ENCODE results near the gene ARSD. TPM values are rescaled to one million over a fixed set of nuclear protein-coding genes. Genes with fewer than 3 reads are reported as not detected.
"Not testable (repeated sequence)": the region's sequence is repeated elsewhere in the genome, so short reads cannot be mapped to it uniquely, and the experiment has no call there.

Gene ARSD
- total RNA-seq, 1 donor from 2014 or later: 110 TPM

DNA sequence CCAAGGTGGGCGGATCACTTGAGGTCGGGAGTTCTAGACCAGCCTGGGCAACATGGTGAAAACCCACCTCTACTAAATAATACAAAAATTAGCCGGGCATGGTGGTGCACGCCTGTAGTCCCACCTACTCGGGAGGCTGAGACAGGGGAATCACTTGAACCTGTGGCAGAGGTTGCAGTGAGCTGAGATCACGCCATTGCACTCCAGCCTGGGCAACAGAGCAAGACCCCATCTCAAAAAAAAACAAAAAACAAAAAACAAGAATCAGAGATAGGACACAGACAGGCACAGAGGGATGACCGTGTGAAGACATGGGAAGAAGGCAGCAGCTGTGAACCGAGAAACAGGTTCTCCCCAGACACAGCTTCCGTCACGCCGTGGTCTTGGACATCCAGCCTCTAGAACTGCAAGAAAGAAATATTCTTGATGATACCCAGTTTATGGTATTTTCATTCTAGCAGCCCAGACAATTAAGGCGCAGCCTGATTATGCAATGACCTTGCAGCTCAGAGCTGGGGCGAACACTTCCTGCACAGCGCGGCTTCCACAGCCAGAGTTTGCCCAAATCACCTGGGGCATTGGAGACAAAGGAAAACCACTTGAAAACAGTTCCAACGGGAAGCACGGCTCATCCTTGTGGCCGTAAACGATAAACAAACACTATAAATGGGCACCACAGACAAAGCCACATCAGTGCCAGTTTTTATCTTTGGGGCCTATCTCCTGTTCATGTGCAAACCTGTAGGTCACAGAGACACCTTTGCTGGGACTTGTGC, 4.2 kb upstream of the ARSD start:
- DNase-seq (ENCODE audit: low spot score): no peak

DNA sequence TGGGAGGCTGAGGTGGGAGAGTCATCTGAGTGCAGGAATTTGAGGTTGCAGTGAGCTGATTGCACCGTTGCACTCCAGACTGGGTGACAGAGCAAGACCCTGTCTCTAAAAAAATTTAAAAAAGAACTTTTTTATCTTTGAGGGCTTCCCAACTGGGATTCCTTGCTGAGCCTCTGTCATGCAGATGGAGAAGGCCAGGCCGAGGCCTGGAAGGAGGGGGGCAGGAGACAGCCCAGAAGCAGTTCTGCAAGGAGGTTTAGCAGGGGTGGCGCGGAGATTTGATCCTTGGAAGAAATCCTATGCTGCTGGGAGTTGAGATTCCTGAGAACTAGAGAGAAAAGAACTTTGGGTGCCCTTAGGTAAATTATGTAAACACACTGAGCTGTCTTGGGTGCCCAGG, 2.5 kb upstream of the ARSD start:
- DNase-seq (ENCODE audit: low spot score): no peak

DNA sequence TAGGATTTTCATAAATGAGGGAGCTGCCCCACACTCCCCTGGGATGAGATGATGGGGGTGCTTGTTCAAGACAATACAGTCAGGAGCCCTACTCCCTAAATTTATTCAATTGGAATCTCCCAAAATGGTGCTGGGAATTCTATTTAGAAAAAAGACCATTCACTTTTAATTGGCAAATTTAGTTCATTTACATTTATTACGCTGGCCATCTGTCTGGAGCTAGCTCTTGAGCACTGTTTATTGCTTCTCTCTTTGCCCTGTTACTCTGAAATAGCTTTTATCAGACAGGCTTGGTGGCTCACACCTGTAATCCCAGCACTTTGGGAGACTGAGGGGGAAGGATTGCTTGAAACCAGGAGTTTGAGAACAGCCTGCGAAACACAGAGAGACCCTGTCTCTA, 2.0 kb upstream of the ARSD start:
- DNase-seq (ENCODE audit: low spot score): no peak

DNA sequence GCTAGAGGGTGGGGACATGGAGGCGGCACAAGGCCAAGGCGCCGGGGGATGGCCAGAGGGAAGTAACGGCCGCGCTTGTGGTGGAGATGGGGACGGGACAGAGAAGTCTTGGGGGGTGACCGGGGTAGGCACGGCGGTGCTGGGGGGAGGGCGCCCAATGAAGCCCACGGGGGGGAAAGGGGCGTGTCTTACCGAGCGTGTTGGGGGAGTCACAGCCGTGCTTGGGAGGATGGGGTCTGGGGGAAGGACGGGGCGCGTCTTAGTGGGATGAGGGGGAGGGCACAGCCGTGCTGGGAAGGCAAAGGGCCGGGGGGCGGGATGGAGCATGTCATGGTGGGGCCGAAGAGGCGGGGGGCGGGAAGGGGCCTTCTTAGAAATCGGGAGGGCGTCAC, 952 bp downstream of the ARSD start:
- DNase-seq (ENCODE audit: low spot score): peak; percentile 70

DNA sequence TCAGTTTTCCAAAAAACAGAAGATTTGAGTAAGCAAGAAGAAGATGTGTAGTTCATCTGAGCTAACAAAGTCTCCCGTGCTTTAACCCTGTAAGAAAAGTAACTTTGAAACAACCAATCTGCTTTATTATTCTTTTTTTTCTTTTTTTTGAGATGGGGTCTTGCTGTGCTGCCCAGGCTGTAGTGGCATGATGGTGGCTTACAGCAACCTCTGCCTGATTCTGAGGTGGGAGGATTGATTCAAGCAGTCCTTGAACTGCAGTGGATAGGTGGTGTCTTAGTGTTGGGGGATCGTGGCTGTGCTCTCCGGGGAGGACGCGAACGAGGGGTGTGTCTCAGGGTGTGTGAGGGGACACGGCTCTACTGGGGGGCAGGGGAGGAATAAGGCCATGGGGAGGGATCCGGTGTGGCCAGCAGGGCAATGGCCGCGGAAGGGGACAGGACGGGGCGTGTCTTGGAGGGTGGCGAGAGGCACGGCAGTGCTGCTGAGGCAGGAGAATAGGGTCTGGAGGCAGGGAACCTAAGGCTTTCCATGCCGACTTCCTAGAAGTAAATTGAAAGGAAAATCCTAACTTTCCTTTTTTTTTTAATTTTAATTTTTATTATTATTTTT, 2.4 kb downstream of the ARSD start:
- no peak for DNase-seq (ENCODE audit: low spot score)

DNA sequence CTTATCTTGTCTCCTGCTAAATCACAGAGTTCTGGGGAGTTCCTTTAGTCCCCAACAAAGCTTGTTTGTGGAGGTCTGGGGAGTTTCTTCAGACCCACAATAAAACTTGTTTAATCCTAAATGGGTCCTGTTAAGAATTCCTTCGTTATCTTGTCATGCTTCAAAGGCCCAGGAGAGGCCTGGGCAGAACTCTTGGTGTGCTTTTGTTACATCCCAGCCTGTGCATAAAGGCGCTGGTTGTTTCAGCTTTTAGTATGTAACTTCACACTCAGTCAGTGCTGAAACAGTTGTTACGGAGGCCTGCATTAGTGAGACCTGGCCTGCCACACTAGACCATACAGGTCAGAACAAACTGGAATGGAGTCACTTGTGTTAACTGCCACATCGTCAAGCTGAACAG, 2.9 kb downstream of the ARSD start:
- not testable (repeated sequence) for DNase-seq (ENCODE audit: low spot score)

DNA sequence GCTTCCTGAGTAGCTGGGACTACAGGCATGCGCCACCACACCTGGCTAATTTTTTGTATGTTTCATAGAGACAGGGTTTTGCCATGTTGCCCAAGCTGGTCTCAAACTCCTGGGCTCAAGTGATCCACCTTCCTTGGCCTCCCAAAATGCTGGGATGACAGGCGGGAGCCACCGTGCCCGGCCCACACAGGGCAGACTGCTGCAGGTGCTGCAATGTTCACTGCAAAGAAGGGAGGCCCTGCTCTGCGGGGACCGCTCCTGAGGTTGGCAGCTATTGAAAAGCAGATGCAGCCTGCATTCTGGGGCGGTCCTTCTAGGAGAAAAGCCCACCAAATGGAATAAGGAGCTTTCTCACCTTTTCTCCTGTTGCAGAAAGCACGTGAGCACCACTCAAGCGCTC, 5.0 kb downstream of the ARSD start:
- no peak for DNase-seq (ENCODE audit: low spot score)

DNA sequence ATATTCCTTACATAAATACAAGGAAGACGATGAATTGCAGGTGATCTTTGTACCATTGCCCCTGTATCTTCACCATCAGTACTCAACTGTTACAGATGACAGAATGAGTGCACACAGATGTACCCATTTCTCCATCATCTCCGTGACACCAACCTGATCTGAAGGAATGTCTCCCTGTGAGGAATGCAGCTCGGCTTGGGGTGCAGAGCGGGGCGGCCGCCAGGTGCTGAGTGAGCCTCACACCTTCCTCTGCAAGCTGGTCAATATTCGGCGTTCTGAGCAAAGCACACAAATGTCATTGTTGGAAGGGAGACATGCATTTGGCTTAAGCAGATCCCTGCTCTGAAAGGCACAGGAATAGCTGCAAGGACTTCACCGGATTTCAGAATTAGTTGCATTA, 7.4 kb downstream of the ARSD start:
- no peak for DNase-seq (ENCODE audit: low spot score)

DNA sequence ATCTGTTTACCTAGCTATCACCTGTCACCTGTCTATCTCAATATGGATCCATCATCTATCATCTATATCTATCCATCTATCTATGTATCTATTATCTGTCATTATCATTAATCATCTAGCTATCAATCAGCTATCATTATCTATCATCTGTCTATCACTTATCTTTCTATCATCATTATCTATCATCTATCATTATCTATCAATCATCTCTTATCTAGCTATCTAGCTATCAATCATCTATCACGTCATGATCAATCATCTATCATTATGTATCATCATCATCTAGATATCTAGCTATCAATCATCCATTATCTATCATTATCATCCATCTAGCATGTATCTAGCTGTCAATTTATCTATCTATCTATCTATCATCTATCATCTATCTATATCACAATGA, 7.9 kb downstream of the ARSD start:
- DNase-seq (ENCODE audit: low spot score): no peak

DNA sequence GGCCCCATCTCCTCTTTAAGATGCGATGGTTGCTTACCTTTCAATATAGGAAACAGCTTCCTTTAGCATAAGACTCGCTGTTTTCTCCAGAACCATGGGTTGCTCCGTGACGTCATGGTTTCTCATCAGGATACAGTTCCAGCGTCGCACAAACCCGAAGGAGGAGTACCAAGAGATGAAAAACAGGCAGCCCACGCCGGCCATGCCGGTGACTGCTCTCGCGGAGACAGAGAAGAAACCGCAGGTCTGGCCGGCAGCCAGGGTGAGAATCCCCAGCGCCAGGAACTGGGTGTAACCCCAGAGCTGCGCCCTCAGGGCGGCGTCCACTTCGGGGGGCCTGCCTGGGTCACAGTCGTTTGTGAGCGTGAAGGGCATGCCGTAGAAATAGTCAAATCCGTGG, 11.4 kb downstream of the ARSD start:
- DNase-seq (ENCODE audit: low spot score): no peak

DNA sequence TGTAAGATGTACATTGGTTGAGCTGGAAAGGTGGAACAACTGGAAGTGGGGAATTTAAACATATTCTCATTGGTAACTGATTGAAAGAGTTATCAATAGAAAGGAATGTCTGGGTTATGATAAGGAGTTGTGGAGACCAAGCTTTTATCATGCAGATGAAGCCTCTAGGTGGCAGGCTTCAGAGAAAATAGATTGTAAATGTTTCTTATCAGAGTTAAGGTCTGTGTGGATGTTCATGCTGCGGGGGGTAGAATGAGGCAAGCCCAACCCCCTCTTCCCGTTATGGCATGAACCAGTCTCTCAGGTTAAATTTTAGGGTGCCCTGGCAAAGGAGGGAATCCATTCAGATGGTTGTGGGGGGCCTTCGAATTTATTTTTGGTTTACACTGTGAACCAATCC, 16.0 kb downstream of the ARSD start:
- DNase-seq (ENCODE audit: low spot score): no peak

DNA sequence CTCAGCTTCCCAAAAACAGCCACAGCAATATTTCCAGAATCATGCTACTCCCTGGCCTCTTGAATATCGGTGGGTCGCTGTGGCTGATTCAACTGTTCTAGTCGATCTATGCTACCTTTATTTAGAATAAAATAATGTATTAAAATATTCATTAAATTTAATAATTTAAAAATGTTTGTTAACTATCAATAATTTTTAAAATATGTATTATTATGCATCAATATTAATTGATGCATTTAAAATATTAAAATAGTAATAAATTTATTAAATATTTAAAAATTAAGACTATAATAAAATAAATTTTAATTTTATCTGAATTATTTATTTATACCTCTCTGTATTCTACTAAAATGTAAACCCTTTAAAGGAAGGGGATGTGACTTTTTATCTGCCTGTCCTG, 19.0 kb downstream of the ARSD start:
- DNase-seq (ENCODE audit: low spot score): no peak

DNA sequence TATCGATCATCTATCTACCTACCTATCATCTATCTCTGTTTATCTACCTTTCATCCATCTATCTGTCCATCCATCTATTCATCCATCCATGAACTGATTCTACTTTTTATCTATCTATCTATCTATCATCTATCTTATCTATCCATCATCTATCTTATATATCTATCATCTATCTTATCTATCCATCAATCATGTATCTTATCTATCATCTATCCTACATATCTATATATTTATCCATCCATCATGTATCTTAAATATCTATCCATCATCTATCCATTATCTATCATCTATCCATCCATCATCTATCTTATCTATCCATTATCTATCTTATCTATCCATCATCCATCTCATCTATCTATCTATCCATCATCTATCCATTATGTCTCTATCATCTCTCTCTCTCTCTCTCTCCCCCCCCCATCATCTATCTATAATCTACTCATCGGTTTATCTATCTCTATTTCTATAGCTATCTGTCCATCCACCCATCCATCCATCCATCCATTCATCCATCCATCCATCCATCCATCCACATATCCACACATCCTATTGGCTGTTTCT, 20.9 kb downstream of the ARSD start:
- DNase-seq (ENCODE audit: low spot score): no peak

DNA sequence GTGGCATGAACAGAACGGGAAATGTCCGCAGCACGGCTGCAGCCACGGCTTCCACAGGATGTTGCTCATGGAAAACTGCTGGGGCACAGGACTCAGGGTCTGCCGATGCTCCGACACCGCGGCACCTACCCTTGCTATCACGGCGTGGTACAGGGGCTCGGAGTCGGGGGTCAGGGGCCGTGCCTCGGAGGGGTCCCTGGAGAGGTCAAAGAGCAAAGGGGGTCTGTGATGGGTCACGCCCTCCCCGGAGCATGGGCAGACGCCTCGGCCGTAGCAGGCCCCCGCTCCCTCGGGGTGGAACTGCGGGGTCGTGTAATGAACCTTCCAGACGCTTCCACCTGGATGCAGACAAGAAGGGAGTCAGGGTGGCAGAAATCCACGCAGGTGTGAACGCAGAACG, 21.8 kb downstream of the ARSD start:
- DNase-seq (ENCODE audit: low spot score): no peak

DNA sequence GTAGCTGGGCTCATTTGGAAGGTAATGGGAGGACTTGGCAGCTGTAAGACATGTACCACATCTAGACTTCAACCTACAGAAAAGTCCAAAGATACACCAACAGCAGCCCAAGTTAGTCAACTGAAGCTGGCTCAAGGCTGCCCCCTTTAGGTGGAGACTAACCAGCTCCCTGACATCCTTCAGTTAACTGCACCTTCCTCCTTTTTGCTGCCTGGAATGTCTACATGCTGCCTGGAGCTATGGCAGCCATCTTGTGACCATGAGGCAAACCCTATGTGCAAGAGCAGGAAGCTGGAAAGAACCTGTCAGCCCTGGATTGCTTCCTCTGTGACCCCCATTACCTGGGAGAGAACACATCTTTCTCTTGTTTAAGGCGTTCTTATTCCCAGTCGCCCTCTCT, 25.8 kb downstream of the ARSD start:
- DNase-seq (ENCODE audit: low spot score): no peak

DNA sequence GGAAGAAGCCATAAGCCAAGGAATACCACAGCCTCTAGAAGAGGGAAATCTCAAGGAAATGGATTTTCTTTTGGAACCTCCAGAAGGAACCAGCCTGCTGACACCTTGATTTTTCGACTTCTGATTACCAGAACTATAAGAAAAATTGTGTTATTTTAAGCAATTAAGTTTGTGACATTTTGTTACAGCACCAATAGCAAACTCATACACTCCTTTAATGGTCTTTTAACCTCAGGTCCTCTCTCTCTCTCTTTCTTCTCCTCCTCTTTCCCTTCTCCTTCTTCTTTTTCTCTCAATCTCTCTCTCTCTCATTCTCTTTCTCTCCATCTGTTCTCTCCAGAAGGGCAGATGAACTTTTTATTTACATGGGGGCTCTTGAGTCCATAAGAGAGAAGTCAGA, 26.3 kb downstream of the ARSD start:
- no peak for DNase-seq (ENCODE audit: low spot score)

DNA sequence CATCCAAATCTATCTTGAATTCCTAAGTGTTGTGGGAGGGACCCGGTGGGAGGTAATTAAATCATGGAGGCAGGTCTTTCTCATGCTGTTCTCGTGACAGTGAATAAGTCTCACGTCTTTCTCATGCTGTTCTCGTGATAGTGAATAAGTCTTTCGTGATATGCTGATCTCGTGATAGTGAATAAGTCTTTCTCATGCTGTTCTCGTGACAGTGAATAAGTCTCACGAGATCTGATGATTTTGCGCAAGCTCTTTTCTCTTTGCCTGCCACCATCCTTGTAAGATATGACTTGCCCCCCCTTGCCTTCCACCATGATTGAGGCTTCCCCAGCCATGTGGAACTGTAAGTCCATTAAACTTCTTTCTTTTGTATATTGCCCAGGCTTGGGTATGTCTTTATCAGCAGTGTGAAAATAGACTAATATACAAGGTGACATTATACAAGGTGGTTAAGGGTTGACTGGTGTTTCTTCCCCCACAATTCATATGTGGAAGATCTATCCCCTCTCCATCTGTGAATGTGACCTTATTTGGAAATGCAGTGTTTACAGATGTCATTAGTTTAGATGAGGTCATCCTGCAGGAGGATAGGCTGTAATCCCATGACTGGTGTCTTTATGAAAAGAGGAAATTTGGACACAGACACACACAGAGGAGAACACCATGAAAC, 27.6 kb downstream of the ARSD start:
- DNase-seq (ENCODE audit: low spot score): no peak

DNA sequence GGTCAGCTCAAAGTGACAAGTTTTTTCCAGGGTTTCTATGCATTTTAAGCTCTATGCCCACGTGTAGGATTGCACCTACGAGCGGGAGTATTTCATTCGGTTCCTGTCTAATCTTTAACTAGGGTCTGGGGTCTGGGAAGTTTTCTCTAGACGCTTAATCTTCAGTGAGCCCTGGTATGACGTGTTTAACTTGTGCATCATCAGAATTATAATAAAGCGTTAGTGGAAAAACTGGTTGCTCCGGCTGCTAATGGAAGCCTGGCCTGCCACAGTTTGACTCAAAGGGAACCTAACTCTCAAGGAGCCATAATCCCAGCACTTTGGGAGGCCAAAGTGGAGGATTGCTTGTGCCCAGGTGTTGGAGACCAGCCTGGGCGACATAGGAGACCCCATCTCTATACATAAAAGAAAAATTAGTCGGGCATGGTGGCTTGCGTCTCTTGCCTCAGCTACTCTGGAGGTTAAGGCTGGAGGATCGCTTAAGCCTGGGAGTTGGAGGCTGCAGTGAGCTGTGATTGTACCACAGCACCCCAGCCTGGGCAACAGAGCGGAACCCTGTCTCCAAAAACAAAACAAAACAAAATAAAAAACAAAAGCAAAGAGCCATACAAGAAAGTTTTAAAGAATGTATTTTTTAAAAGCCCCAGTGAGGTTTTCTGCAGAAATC, 30.2 kb downstream of the ARSD start:
- DNase-seq (ENCODE audit: low spot score): peak; percentile 61

DNA sequence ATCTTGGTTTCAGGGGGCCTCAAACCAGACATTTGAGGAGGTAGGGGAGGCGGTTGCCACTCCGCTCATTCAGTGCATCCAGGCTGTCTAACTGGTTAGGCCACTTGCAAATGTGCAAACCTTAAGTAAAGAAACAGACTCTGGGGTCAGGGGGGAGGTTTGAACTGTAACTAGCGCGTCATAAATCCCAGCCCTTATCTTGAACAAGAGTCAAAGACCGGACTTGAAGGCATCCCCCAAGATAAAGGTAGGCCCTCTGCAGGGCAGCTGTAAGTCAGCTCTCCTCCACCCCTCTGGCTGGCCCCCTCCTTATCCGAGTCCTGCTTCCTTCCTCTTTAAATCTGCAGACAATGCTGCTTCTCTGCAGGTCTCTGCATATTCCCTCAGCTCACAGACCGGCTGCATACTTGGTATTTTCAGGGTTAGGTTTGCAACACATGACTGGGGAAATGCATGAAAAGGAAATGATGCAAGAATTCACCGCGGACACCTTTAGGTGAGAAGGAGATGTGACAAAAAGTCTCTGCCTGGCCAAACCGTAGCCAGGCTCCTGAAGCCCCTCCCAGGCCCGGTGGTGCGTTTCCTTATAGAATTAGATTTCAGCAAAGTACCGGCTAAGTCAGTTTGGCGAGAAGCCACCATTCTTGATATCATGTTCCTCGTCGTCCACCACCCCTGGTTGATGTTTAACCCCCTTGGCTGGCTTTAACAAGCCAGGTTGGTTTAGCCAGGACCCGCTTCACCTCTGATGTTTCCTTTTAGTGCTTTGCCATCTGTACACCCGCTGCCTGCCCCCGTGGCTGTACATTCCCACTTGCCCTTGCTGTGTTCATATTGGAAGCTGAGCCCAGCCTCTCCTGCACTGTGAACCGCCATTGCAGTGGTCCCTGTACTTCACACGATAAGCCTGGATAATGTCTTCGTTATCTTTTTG, 31.2 kb downstream of the ARSD start:
- DNase-seq (ENCODE audit: low spot score): peak; percentile 76

DNA sequence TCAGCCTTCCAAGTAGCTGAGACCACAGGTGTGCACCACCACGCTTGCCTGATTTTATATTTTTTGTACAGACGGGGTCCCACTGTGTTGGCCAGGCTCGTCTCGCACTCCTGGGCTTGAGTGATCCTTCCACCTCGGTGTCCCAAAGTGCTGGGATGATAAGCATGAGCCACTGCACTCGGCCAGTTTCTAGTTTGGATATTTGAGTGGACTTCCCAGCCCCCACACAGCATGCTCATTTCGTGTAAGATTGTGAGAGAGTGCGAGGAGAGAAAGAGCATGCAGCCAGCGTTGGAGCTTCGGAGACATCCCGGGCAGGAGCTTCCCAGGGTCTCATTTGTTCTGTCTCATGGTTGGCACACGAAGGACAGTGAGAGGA, 31.8 kb downstream of the ARSD start:
- no peak for DNase-seq (ENCODE audit: low spot score)

DNA sequence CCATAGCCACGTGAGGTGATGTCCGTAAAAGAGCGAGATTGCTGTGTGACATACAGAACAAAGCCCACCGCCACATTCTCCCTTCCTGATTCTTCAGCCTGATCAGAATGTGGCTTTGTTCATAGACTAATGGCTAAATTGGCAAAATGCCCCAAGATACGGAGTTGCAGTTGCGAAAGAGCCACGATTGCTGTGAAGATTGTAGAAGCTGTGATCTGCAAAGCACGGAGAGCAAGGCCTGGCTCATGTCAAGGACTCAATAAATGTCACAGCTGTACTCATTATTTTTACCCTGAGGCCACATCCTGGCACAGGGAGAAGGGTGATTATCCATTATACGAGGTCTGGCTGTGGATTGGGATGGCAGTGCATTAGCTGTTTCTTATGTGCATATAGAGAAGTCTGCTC, 34.2 kb downstream of the ARSD start:
- DNase-seq (ENCODE audit: low spot score): peak; percentile 83

Data from ureter (tissue), 1 donor.